ENCODE measurements around the gene BTD. TPM values are rescaled to one million over a fixed set of nuclear protein-coding genes. Genes with fewer than 3 reads are reported as not detected.

BTD gene
- total and polyA plus RNA-seq, 12 donors, result 9.9 to 148 (median 58.3) TPM

DNA sequence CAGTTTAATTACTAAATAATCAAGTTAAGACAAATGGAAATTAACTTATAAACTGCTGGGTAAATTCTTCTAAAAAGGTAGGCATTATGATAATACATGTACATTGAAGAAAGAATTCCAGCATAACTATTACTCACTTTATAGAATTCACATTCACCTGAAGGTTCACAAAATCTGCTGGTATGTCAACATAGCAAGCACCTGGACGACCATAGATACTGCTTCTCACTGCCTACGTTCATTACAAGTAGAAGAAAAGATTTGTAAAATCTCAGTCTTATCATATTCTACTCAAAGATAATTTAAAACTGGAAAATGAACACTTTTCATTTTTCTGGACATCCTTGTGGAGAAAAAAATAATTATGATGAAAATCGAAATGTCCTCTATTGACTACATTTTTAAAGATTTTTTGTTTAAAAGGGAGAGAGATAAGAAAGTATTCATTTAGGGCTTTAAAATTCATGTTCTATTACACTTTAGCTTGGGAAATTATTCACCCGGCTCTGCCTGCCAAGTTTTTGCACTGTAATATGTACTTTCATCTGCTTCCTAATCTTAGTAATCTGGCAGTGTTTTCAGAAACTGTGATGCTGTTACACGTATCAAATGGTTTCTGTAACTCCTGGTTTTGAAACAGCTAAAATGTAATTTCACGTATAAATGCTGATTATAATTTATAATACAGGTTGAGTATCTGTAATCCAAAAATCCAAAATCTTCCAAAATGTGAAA, 16.3 kb upstream of the BTD start:
- Histone ChIP-seq H3K27me3 (no peaks in the 10 kb centered on the region), H3K4me3 (no peak overlapping the region), H3K27ac (peak overlapping the region in 2 of 5 donors; percentile 11 to 48), H3K36me3 (replicated peaks in 1 of 2) (peaks cover 0 to 44% of the 10 kb centered on the region in 2 donors), H3K4me1 (replicated peaks in 1 of 2) (peaks cover 0 to 7% of the 10 kb centered on the region in 2 donors), H3K9me3 (replicated peaks in 1 of 3) (no peaks in the 10 kb centered on the region)
- no peak for TF ChIP-seq POLR2A (IDR thresholded peaks at IDR 0.05)
- TF ChIP-seq CTCF (IDR thresholded peaks at IDR 0.05), result no peak
- DNase-seq, result peak in 2 of 7 donors; percentile 20 to 33
- 69 to 77% (median 74%) methylated on average over 6 of the region's 6 CpGs for WGBS, 4 donors
- intact Hi-C loops (cut with DNase I), result loop anchor here in 1 of 2 donors (10.0 kb wide), 1 partner anchor 360 kb away; no protein-coding TSS in a partner anchor

- peaks cover 0 to 44% of the 10 kb centered on the region in 2 donors for H3K36me3 ChIP-seq (replicated peaks in 1 of 2)
- intact Hi-C loops (cut with DNase I), result no loop called here
Measured at GRCh38 chr3:15591242-15591641, 10.3 kb upstream of the BTD start.

GRCh38 chr3:15591928-15592327, 9.6 kb upstream of the BTD start:
- Histone ChIP-seq H3K27me3 (no peaks in the 10 kb centered on the region), H3K4me3 (no peak overlapping the region), H3K9me3 (replicated peaks in 1 of 3) (no peaks in the 10 kb centered on the region), H3K4me1 (replicated peaks in 1 of 2) (no peaks in the 10 kb centered on the region), H3K27ac (no peak overlapping the region), H3K36me3 (replicated peaks in 1 of 2) (peaks cover 0 to 42% of the 10 kb centered on the region in 2 donors)
- TF ChIP-seq CTCF (IDR thresholded peaks at IDR 0.05) (no peak), POLR2A (IDR thresholded peaks at IDR 0.05) (no peak)
- no peak for DNase-seq
- WGBS, 4 donors, result 82 to 86% (median 84%) methylated on average over 21 of the region's 21 CpGs
- intact Hi-C loops (cut with DNase I), result no loop called here

More at GRCh38 chr3:15591242-15591641, 10.3 kb upstream of the BTD start:
- Histone ChIP-seq H3K27me3 (no peaks in the 10 kb centered on the region), H3K4me1 (replicated peaks in 1 of 2) (no peaks in the 10 kb centered on the region), H3K4me3 (no peak overlapping the region), H3K9me3 (replicated peaks in 1 of 3) (no peaks in the 10 kb centered on the region), H3K27ac (no peak overlapping the region)
- 69 to 80% (median 74%) methylated on average over 3 of the region's 3 CpGs for WGBS, 4 donors
- TF ChIP-seq CTCF (IDR thresholded peaks at IDR 0.05), result no peak
- TF ChIP-seq POLR2A (IDR thresholded peaks at IDR 0.05), result no peak
- DNase-seq, result no peak

GRCh38 chr3:15592968-15593367, 8.6 kb upstream of the BTD start:
- Histone ChIP-seq H3K4me1 (replicated peaks in 1 of 2) (no peaks in the 10 kb centered on the region), H3K4me3 (no peak overlapping the region), H3K27me3 (no peaks in the 10 kb centered on the region), H3K36me3 (replicated peaks in 1 of 2) (peaks cover 0 to 50% of the 10 kb centered on the region in 2 donors), H3K9me3 (replicated peaks in 1 of 3) (no peaks in the 10 kb centered on the region), H3K27ac (no peak overlapping the region)
- DNase-seq, result no peak
- TF ChIP-seq POLR2A (IDR thresholded peaks at IDR 0.05), result no peak
- intact Hi-C loops (cut with DNase I), result no loop called here
- WGBS, 4 donors, result 82 to 98% (median 90%) methylated on average over 8 of the region's 8 CpGs

DNA sequence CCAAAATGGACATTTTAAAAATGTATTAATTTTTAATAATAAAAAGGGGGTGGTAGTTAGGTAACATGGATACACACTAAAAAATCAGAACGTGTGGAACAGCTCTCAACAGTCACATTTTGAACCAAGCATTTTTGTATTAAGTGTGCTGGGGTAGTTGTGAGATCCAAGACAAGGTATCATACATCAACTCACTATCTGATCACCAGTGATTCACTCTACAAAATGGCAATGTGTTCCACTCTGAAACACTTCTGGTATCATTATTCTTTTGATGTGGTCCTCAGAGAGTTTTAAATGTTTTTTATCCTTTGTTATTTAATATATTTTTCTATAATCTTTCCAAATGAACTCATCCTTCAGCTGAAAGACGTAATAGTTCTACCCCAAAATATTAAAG, 5.6 kb upstream of the BTD start:
- no peaks in the 10 kb centered on the region for H3K27me3 ChIP-seq
- no peak overlapping the region for H3K4me3 ChIP-seq
- intact Hi-C loops (cut with DNase I), result no loop called here
- 72 to 87% (median 84%) methylated on average over 2 of the region's 2 CpGs for WGBS, 4 donors
- TF ChIP-seq POLR2A (IDR thresholded peaks at IDR 0.05) (no peak), CTCF (IDR thresholded peaks at IDR 0.05) (no peak)
- H3K9me3 ChIP-seq (replicated peaks in 1 of 3), result no peaks in the 10 kb centered on the region
- H3K4me1 ChIP-seq (replicated peaks in 1 of 2), result peaks cover 0 to 13% of the 10 kb centered on the region in 2 donors
- H3K27ac ChIP-seq, result no peak overlapping the region
- H3K36me3 ChIP-seq (replicated peaks in 1 of 2), result peaks cover 0 to 57% of the 10 kb centered on the region in 2 donors
- no peak for DNase-seq

All from adrenal gland (tissue), 12 donors.